ENCODE measurements around the gene CACNA1G. TPM values are rescaled to one million over a fixed set of nuclear protein-coding genes. Genes with fewer than 3 reads are reported as not detected.

The CACNA1G gene
- total RNA-seq, 4 donors from 2014 or later: 0.15 to 0.94 (median 0.16) TPM; not detected in 1

DNA sequence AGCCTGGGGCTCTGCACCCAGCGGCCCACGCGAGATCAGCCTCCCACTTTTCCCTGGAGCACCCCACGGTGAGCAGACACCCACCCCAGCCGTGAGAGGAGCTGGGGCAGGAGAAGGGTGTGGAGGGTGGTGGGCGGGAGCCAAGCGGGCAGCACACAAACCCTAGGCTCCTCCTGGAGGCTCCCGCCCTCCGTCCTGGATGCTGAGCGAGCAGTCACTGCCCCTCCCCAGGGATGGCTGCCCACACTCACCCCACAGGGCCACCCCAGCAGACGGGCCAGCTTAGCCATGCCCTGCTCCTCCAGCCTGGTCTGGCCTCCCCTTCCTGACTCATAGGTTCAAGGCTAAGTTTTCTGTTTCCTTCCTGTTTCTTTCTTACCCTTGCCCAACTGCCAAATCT is 58.4 kb downstream of the CACNA1G start:
- Histone ChIP-seq H3K27me3 (peaks cover 15% of the 10 kb centered on the region), H3K4me1 (peaks cover 0 to under 1% (median 0%) of the 10 kb centered on the region in 3 donors), H3K4me3 (no peak overlapping the region), H3K9me3 (no peaks in the 10 kb centered on the region), H3K27ac (no peak overlapping the region), H3K36me3 (no peaks in the 10 kb centered on the region)
- TF ChIP-seq POLR2A (IDR thresholded peaks at IDR 0.05): no peak
- no peak for TF ChIP-seq EP300 (IDR thresholded peaks at IDR 0.05)
- TF ChIP-seq POLR2AphosphoS5 (IDR thresholded peaks at IDR 0.05): no peak
- TF ChIP-seq, protein P1, sequence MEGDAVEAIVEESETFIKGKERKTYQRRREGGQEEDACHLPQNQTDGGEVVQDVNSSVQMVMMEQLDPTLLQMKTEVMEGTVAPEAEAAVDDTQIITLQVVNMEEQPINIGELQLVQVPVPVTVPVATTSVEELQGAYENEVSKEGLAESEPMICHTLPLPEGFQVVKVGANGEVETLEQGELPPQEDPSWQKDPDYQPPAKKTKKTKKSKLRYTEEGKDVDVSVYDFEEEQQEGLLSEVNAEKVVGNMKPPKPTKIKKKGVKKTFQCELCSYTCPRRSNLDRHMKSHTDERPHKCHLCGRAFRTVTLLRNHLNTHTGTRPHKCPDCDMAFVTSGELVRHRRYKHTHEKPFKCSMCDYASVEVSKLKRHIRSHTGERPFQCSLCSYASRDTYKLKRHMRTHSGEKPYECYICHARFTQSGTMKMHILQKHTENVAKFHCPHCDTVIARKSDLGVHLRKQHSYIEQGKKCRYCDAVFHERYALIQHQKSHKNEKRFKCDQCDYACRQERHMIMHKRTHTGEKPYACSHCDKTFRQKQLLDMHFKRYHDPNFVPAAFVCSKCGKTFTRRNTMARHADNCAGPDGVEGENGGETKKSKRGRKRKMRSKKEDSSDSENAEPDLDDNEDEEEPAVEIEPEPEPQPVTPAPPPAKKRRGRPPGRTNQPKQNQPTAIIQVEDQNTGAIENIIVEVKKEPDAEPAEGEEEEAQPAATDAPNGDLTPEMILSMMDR (IDR thresholded peaks at IDR 0.05): no peak
- 88 to 90% methylated on average over 2 to 5 of the region's 11 CpGs for WGBS, 2 donors (ENCODE audit: low coverage in 1 of 2)
- no peak for ATAC-seq

DNA sequence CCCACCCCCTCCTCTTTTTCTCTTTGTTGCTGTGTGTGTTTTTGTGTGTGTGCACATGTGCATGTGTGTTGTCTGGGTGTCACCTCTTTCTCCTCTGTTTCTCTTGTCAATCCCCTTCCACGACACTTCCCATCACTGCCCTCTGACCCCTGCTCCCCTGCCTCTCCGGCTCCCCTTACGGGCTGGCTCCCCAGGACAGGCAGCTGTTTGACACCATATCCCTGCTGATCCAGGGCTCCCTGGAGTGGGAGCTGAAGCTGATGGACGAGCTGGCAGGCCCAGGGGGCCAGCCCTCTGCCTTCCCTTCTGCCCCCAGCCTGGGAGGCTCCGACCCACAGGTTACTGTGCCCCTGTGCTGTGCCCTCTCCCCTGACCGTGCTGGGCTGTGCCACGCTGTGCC is 59.0 kb downstream of the CACNA1G start:
- Histone ChIP-seq H3K4me1 (no peaks in the 10 kb centered on the region), H3K27ac (no peak overlapping the region), H3K27me3 (peaks cover 20% of the 10 kb centered on the region), H3K4me3 (no peak overlapping the region), H3K9me3 (no peaks in the 10 kb centered on the region), H3K36me3 (no peaks in the 10 kb centered on the region)
- TF ChIP-seq POLR2AphosphoS5 (IDR thresholded peaks at IDR 0.05): no peak
- TF ChIP-seq, protein P1 (IDR thresholded peaks at IDR 0.05): no peak
- TF ChIP-seq EP300 (IDR thresholded peaks at IDR 0.05): no peak
- no peak for TF ChIP-seq POLR2A (IDR thresholded peaks at IDR 0.05)
- ATAC-seq: no peak
- no CpG with 5 or more reads among the region's 7 CpGs for WGBS, 2 donors (ENCODE audit: low coverage in 1 of 2)

DNA sequence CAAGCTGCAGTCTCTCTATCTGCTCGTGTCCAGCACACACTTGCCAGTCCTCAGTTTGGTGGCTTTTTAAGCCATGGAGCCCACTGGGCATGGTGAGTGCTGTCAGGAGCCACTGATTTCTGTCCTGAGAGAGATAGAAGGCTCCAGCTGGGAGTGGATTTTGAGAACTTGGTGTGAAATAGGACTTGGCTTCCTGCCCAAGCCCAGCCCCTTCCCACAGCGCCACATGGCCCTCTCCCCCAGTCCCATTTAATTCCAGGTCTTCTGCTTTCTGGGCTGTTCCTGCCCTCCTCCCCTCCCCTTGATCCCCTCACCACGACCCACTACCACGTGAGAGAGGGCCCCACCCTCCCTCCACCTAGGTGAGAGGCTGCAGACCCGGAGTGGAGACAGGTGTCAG is 59.7 kb downstream of the CACNA1G start:
- no peak overlapping the region for H3K27ac ChIP-seq
- H3K36me3 ChIP-seq: no peaks in the 10 kb centered on the region
- no peak overlapping the region for H3K4me3 ChIP-seq
- 60% methylated on average over 1 of the region's 5 CpGs; no CpG with 5 or more reads in 1 of the 2 donors for WGBS, 2 donors (ENCODE audit: low coverage in 1 of 2)
- ATAC-seq: no peak
- TF ChIP-seq POLR2AphosphoS5 (IDR thresholded peaks at IDR 0.05) (no peak), EP300 (IDR thresholded peaks at IDR 0.05) (no peak), POLR2A (IDR thresholded peaks at IDR 0.05) (no peak)
- TF ChIP-seq, protein P1 (IDR thresholded peaks at IDR 0.05): no peak
- peaks cover 20% of the 10 kb centered on the region for H3K27me3 ChIP-seq
- no peaks in the 10 kb centered on the region for H3K4me1 ChIP-seq
- no peaks in the 10 kb centered on the region for H3K9me3 ChIP-seq

DNA sequence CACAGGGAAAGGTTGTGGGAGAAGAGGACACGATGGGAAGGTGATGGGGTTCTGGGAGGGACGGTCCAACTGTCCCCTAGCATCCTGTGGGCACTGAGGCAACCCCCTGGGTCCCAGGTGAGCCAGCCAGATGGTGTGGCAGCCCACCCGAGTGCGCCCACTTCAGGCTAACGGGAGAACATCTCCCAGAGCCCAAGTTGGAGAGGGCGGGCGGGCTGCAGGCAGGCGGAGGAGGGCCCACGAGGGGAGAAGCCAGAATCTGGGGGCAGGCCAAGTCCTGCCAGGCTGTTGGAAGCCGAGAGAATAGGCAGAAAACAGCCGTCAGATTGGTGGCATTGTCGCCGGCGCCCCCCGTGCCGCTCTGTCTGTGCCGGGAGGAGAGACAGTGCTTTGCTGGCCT is 60.3 kb downstream of the CACNA1G start:
- Histone ChIP-seq H3K4me3 (no peak overlapping the region), H3K9me3 (no peaks in the 10 kb centered on the region), H3K36me3 (no peaks in the 10 kb centered on the region), H3K4me1 (peaks cover 0 to 1% (median 0%) of the 10 kb centered on the region in 3 donors), H3K27ac (no peak overlapping the region), H3K27me3 (peaks cover 20% of the 10 kb centered on the region)
- no peak for TF ChIP-seq POLR2AphosphoS5 (IDR thresholded peaks at IDR 0.05)
- TF ChIP-seq, protein P1 (IDR thresholded peaks at IDR 0.05): no peak
- TF ChIP-seq POLR2A (IDR thresholded peaks at IDR 0.05): no peak
- TF ChIP-seq EP300 (IDR thresholded peaks at IDR 0.05): no peak
- WGBS, 2 donors (ENCODE audit: low coverage in 1 of 2): 61 to 67% methylated on average over 6 to 15 of the region's 17 CpGs
- ATAC-seq: no peak

DNA sequence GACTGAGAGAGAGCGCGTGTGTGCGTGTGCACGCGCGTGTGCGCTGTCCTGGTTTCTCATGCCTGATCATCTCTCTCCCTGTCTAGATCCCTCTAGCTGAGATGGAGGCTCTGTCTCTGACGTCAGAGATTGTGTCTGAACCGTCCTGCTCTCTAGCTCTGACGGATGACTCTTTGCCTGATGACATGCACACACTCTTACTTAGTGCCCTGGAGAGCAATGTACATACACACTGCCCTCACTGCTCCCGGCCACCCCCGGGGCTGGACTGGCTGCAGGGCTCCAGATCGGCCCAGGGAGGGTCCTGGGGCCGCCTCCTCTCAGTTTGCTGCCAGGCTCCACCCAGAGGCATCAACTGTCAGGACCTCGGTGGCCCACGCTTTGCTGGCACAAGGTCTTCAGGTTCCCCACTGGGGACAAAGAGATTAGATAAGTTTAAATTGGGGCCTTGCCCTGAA is 61.1 kb downstream of the CACNA1G start:
- ATAC-seq: no peak
- Histone ChIP-seq H3K36me3 (no peaks in the 10 kb centered on the region), H3K27me3 (peaks cover 20% of the 10 kb centered on the region), H3K27ac (no peak overlapping the region), H3K4me1 (peaks cover 0 to 8% (median 0%) of the 10 kb centered on the region in 3 donors), H3K9me3 (no peaks in the 10 kb centered on the region), H3K4me3 (no peak overlapping the region)
- 60 to 78% methylated on average over 1 to 7 of the region's 16 CpGs for WGBS, 2 donors (ENCODE audit: low coverage in 1 of 2)
- no peak for TF ChIP-seq EP300 (IDR thresholded peaks at IDR 0.05)
- no peak for TF ChIP-seq POLR2A (IDR thresholded peaks at IDR 0.05)
- TF ChIP-seq, protein P1 (IDR thresholded peaks at IDR 0.05): no peak
- TF ChIP-seq POLR2AphosphoS5 (IDR thresholded peaks at IDR 0.05): no peak

Data from gastroesophageal sphincter (tissue), 4 donors.